GM18505 (cell line): ENCODE data around the gene PPM1J.

Experiments
- ATAC-seq: cut with Tn5 transposase; IDR thresholded peaks from one replicate; pipeline ENCODE4 v1.9.1; 2021; ENCODE audit not compliant: unreplicated experiment
- POLR2A ChIP-seq: IDR thresholded peaks from 4 replicates; pipeline ENCODE4 v1.6.1; 2011; ENCODE audit warnings: borderline replicate concordance; ENCODE audit not compliant: insufficient read depth, insufficient read length; ENCODE audit errors: extremely low read depth

Gene PPM1J, protein sequence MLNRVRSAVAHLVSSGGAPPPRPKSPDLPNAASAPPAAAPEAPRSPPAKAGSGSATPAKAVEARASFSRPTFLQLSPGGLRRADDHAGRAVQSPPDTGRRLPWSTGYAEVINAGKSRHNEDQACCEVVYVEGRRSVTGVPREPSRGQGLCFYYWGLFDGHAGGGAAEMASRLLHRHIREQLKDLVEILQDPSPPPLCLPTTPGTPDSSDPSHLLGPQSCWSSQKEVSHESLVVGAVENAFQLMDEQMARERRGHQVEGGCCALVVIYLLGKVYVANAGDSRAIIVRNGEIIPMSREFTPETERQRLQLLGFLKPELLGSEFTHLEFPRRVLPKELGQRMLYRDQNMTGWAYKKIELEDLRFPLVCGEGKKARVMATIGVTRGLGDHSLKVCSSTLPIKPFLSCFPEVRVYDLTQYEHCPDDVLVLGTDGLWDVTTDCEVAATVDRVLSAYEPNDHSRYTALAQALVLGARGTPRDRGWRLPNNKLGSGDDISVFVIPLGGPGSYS

DNA sequence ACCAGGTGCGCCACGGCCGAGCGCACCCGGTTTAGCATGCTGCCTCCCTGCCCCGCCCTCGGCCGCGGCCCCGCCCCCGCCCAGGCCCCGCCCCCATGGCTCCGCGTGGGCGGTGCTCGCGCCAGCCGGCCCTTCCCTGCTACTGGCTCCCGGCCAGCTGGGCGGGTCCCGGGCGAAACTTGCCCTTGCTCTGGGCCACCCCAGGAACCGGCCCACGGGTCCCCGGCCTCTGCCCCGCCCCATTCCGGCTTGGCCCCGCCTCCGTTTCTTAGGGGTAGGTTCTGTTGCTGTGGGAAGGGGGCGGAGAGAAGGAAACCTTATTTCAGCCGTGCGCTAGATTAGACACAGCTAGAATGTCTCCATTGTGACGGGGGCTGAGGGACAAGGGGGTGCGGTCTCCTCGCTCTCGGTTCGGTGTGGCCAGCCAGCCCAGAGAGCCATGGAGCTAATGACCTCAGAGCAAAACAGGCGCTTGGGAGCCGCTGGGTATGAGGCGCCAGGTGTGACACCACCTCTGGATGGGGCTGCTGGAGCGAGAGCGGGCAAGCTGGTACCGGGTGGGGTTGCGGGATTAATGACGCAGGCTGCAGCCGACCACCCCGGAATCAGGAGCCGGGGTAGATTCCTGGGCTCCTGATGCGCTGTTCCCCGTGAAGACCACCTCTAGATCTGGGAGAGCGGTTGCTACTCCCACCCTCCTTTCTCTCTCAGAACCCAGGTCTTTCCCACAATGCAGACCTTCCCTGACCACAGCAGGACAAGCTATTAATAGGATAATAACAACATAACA lies at the start of gene PPM1J:
PPM1J (minus strand) TSS at position 69 of the 790 bp plus-strand sequence; CDS start at position 38, 31 bp downstream.
- no peak for TF ChIP-seq POLR2A
- peak; percentile 70 for ATAC-seq

DNA sequence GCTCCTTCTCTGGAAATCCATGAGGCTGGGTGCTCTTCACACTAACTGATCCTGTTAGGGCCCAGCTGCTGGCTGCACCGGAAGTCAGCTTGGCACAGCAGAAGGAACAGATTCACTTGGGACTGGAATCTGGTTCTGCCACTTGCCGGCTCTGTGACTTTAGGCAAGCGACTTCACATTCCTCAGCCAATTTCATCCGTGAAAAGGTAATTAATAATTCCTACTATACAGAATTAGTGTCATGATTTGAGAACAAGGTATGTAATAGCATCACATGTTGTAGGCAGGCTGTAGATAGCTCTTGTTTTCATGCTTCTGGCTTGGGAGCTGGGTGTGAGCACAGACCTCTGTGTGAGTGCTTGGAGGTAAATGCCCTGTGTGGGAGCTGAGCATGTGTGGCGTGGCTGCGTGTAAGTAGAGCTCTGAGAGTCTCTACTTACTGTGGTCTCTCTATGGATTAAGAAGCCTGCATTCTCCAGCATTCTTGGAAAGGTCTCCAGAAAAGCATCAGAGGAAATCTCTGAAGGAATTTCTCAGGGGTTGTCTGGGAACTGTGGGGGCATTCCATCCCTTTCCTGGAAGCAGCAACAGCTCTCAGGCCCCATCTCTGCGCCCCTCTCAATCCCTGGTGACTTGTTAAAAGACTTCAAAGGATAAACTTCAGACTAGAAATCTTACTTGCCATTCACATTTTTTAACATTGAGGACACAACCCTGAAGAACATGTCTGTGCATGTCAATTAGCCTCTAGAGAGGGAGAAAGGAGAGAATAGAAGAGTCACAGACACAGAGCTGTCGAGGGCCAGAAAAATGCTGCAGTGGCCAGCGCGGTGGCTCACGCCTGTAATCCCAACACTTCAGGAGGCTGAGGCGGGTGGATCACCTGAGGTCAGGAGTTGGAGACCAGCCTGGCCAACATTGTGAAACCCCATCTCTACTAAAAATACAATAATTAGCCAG lies 47.7 kb upstream of the PPM1J start:
- no peak for TF ChIP-seq POLR2A
- no peak for ATAC-seq

DNA sequence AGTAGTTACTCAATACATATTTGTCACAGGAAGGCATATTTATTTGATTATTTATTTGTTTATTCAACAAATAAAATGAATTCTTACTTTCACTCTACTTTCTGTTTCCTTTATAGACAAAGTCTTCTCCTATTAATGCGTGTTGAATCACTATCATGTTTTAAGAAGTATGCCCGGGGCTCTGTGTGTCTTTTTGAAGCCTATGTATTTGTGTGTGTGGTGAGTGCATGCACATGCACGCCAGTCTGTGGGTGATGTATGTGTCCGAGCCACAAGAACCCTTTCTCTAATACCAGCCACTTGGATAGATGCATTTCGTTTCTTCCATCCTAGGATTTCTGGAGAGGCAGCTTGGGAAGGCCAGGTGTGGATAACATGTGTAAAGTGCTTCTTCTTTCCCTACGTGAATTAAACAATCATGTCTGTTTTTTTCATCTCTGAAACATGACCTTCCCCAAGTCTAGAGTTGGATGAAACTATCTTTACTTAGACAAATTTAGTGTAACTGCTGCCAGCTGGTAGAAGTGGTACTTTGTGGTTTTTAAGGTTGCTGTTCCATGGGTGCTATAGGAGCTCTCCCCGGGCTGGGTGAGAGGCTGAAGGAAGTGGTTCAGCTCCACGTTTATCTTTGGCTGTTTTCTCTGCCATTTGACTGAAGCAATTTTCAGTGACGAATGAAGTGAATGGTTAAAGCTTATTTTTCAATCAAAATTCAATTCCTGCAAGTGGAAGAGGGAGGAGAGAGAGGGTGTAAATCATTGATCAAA lies 46.8 kb upstream of the PPM1J start:
- ATAC-seq, result no peak
- no peak for TF ChIP-seq POLR2A

DNA sequence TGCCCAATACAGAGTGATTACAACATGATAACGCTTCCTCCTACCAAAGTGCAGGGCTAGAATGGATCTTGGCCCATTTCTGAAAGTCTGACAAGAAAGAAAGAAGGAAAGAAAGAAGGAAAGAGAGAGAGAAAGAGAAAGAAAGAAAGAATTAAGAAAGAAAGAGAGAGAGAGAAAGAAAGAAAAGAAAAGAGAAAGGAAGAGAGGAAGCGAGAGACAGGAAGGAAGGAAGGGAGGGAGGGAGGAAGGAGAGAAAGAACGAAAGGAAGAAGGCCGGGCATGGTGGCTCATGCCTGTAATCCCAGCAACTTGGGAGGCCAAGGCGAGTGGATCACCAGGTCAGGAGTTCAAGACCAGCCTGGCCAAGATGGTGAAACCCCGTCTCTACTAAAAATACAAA lies 44.1 kb upstream of the PPM1J start:
- no peak for ATAC-seq
- TF ChIP-seq POLR2A, result no peak

DNA sequence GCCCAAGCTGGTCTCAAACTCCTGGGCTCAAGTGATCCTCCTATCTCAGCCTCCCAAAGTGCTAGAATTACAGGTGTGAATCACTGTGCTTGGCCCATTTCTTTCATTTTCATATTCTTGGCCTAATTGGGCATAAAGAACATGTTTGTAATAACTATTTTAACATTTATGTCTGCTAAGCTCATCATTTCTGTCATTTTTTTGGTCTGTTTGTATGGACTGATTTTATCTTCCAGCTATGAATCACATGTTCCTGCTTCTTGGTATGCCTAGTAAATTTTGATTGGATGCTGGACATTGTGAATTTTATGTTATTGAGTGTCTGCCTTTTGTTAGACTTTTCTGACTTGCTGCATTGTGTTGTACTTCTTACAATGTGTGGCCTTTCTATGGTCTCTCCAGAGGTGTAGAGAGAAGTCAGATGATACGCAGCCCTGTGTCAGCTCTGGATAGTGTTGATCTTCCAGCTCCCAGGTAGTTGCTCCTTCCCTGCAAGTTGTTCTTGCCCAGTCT lies 39.0 kb upstream of the PPM1J start:
- no peak for TF ChIP-seq POLR2A
- no peak for ATAC-seq

DNA sequence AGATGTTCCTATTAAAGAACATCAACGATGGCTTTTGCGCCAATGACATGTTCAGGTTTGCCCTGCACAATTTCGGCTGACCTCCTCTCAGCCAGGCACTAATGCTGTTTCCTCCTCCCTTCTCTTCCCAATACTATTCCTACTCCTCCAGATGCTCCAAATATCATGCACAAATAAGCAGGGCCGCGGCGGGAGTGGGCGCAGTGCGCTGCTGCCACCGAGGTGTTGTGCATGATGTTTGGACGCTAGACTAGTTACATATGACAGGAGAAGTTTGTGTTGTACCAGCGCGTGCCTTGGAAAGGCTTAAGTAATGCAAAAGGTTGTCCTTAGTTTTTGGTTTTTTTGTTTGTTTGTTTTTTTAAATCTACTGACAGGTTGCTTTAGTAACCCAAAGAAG lies 33.3 kb upstream of the PPM1J start:
- no peak for ATAC-seq
- TF ChIP-seq POLR2A, result no peak

DNA sequence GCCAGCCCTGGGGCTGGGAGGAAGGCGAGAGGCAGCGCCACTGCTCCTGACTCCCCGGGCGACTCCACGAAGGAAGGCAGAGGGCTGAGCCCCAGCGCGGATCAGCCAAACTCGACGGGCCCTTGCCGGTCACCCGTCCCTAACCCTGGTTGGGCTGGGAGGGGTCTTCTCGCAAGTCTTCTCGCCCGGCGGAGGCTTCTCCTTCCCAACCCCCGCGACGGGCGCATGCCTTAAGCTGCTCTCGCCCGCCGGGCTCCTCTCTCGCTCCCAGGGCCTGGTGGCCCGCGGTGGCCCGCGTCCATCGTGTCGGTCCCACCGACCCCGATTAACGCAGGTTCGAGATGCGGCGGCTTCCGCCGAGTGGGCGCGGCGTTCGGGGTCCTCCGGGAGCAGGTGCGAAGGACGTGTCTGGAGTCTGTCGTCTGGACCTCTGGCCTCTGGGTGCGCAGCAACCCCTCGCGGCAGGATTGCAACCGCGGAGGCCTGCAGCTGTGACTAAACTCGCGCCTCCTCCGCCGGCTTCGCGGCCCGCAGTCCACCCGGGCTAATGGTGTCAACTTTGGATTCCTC lies 29.0 kb upstream of the PPM1J start:
- no peak for TF ChIP-seq POLR2A
- ATAC-seq, result no peak

DNA sequence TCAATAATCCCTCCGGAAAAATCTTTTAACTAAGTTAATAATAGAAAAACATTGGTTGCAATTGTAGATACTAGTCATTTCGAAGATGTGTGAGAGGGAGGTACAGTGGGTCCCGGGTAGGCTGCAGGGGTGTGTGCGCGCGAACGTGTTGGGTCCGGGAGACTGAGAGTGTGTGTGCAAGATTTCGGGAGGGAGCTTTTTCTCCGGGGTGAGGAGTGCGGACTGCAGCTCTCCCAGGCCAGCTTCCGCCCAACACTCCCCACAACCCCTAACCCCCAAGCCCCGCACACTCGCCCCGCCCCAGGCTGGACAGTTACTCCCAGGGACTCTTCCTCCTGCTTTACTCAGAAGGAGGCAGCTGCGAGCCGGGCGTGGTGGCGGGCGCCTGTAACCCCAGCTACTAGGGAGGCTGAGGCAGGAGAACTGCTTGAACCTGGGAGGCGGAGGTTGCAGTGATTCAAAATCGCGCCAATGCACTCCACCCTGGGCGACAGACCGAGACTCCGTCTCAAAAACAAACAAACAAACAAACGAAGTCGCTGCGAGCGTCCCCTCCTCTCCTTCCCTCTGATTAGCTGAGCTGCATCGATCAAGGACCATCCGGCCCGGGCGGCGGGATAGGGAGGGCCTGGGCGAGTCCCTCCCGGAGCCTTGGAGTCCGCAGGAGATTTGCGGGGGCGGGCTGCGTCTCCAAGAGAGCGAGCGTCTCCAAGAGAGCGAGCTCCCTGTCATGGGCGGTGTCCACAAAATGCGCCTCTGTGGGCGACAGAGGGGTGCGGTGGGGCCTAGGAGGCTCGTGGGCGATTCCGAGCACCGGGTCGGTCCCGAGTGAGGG lies 28.3 kb upstream of the PPM1J start:
- no peak for ATAC-seq
- no peak for TF ChIP-seq POLR2A

DNA sequence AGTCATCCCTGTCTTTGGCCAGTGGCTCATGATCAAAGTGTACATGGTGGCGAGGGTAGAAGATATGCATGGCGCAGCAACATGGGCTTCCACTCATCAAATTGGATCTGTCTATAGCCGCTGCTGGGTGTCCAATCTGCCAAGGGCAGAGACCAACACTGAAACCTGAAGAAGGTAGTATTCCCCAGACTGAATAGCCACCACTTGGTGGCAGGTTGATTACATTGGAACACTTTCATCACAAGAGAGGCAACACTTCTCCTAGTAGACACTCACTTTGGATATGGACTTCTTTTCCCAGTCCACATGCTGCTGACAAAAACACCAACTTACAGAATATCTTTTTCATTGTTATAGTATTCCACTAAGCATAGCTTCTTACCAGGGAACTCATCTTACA lies 22.4 kb upstream of the PPM1J start:
- no peak for ATAC-seq
- TF ChIP-seq POLR2A, result no peak

DNA sequence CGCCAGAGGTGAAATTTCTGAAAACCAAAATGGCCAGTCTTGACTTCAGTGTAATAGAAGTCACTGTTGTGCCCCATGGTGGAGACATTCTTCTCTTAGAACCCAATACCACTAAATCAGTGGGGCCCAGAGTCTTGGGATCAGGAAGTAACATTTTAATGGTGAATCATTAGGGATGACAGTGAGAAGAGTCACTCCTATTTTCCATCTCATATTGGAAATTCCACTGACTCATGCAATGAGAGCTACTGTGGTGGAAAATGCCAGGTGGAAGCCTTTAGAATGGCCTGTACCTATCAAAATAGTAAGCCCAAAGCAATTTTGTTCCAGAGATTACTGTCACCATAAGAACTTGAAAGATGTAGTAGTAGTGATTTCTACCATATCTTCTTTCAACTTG lies 20.6 kb upstream of the PPM1J start:
- ATAC-seq, result no peak
- TF ChIP-seq POLR2A, result no peak

DNA sequence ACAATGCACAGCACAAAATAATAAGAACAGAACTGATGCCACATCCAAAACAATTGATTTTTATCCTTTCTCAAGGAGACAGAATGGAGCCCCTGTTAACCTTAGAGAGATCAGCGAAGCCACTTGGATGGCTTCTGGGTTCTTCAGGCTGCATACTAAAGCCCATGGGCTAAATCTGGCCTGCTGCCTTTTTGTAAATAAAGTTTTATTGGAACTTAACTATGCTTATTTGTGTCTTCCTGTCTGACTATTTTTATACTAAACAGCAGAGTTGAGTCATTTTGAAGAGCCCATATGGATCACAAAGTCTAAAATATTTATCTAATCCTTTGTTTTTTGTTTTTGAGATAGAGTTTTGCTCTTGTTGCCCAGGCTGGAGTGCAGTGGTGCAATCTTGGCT lies 16.3 kb upstream of the PPM1J start:
- ATAC-seq, result no peak
- TF ChIP-seq POLR2A, result no peak
